Tibial artery (tissue), 4 donors: ENCODE measurements around the gene DCUN1D1.

Experiments
- DNase-seq, 2 donors: peaks; one replicate each; pipeline ENCODE4 v3.0.0-alpha.2; 2019
- H3K27ac ChIP-seq, 2 donors: fragments of 200-600 bp; sonication (generic) in 1 of 2; 1 replicate in 1 of 2; 2 replicates in 1 of 2; pipeline ENCODE4 v1.5.1; 2018 to 2019; ENCODE audit warnings: mild to moderate bottlenecking in 1 of 2
- H3K27me3 ChIP-seq, 2 donors: fragments of 200-600 bp; sonication (generic) in 1 of 2; one replicate each; pipeline versions ENCODE4 v1.5.1 to v1.6.0; 2016 to 2019
- H3K36me3 ChIP-seq, 3 donors: fragments of 200-600 bp; sonication (generic) in 2 of 3; one replicate each; pipeline ENCODE4 v1.5.1; 2016 to 2019; ENCODE audit warnings: mild to moderate bottlenecking in 2 of 3
- H3K4me1 ChIP-seq, 4 donors: fragments of 200-600 bp; sonication (generic) in 2 of 4; 1 replicate in 3 of 4; 2 replicates in 1 of 4; pipeline ENCODE4 v1.5.1; 2016 to 2019
- H3K4me3 ChIP-seq, 2 donors: fragments of 200-600 bp; sonication (generic) in 1 of 2; 1 replicate in 1 of 2; 2 replicates in 1 of 2; pipeline ENCODE4 v1.5.1; 2018 to 2019; ENCODE audit warnings: mild to moderate bottlenecking in 2 of 2
- H3K9me3 ChIP-seq, 3 donors: fragments of 200-600 bp; sonication (generic) in 1 of 3; one replicate each; pipeline ENCODE4 v1.5.1; 2016 to 2019
- CTCF ChIP-seq, 2 experiments: fragments of 200-600 bp in 1 of 2; fragments of 450-650 bp in 1 of 2; IDR thresholded peaks; one replicate each; pipeline ENCODE4 v1.5.1; 2017 to 2019; ENCODE audit warnings: antibody characterized with exemption in 2 of 2, mild to moderate bottlenecking in 1 of 2, moderate library complexity in 1 of 2
- intact Hi-C: fragments of 100-400 bp; cut with DNase I; formaldehyde crosslinking; loops from one replicate; pipeline ENCODE4 v1.15.0; 2023; ENCODE audit warnings: low total_unique reads

DCUN1D1 gene

DNA sequence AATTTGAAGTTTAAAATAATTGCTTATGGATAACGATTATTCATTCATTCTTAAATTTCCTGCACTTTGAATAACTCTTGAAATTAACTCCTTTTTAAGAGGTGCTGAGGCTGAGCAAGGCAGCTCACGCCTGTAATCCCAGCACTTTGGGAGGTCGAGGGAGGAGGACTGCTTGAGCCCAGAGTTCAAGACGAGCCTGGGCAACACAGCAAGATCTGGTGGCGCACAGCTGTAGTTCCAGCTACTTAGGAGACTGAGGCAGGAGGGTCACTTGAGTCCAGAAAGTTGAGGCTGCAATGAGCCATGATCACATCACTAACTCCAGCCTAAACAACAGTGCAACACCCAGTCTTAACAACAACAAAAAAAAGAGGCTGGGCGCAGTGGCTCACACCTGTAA is 8.0 kb downstream of the DCUN1D1 start:
- H3K4me3 ChIP-seq, result no peak overlapping the region
- no peaks in the 10 kb centered on the region for H3K9me3 ChIP-seq
- H3K4me1 ChIP-seq, result peaks cover 0 to 19% (median 4%) of the 10 kb centered on the region in 4 donors
- H3K27ac ChIP-seq, result no peak overlapping the region
- TF ChIP-seq CTCF (IDR thresholded peaks at IDR 0.05), result no peak
- no peaks in the 10 kb centered on the region for H3K36me3 ChIP-seq
- intact Hi-C loops, result no loop called here
- H3K27me3 ChIP-seq, result no peaks in the 10 kb centered on the region
- no peak for DNase-seq

DNA sequence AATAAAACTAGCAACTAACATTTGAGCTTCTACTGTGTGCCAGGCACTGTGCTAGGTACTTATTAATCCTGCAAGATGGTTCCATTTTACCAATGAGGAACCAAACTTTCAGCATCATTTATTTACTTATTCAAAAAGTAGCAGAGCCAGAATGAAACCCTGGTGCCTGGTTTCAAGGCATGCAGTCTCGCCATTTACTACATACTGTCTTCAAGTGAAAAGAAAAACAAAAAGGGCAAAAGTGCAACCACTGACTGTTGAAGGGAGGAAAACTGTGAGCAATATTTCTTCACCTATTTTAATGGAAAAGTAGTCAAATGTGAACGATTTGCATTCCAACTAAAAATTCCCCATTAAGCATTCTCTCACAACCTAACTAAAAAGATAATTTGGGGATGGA is 8.7 kb downstream of the DCUN1D1 start:
- no peaks in the 10 kb centered on the region for H3K27me3 ChIP-seq
- no peak overlapping the region for H3K27ac ChIP-seq
- H3K4me3 ChIP-seq, result no peak overlapping the region
- H3K4me1 ChIP-seq, result peaks cover 0 to 19% (median 4%) of the 10 kb centered on the region in 4 donors
- intact Hi-C loops, result no loop called here
- no peaks in the 10 kb centered on the region for H3K9me3 ChIP-seq
- DNase-seq, result no peak
- TF ChIP-seq CTCF (IDR thresholded peaks at IDR 0.05), result no peak
- no peaks in the 10 kb centered on the region for H3K36me3 ChIP-seq

DNA sequence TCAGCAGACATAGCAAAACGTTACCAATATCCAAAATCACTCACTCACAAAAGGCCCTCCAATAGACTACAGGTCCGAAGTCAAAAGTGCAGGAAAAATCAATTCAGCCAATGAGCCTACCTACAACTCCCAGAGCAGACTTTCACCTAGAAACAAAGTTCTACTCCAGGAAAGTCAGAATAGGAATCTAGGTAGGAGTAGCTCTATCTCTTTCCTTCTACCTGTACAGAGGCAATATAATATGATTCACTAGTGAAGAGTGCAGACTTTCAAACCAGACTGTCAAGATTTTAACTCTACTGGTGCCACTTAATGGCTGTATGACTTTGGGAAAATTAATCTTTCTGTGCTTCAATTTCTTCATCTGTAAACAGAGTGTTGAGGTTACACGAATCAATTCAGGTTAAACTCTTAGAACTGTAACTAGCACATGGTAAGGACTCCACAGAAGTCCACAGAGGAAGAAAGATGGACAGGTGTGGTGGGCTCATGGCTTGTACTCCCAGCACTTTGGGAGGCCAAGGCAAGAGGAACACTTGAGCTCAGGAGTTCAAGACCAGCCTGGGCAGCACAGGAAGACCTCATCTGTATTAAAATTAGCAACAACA is 9.4 kb downstream of the DCUN1D1 start:
- DNase-seq, result no peak
- Histone ChIP-seq H3K4me1 (peaks cover 0 to 19% (median 4%) of the 10 kb centered on the region in 4 donors), H3K36me3 (no peaks in the 10 kb centered on the region), H3K27me3 (no peaks in the 10 kb centered on the region), H3K27ac (no peak overlapping the region), H3K4me3 (no peak overlapping the region), H3K9me3 (no peaks in the 10 kb centered on the region)
- TF ChIP-seq CTCF (IDR thresholded peaks at IDR 0.05), result no peak
- intact Hi-C loops, result no loop called here

GRCh38 chr3:182969853-182970252 is 10.5 kb downstream of the DCUN1D1 start:
- H3K36me3 ChIP-seq, result no peaks in the 10 kb centered on the region
- intact Hi-C loops, result no loop called here
- no peak overlapping the region for H3K4me3 ChIP-seq
- no peaks in the 10 kb centered on the region for H3K27me3 ChIP-seq
- no peaks in the 10 kb centered on the region for H3K9me3 ChIP-seq
- no peak overlapping the region for H3K27ac ChIP-seq
- no peak for DNase-seq
- peaks cover 0 to 19% (median 4%) of the 10 kb centered on the region in 4 donors for H3K4me1 ChIP-seq
- no peak for TF ChIP-seq CTCF (IDR thresholded peaks at IDR 0.05)

GRCh38 chr3:182969277-182969676 is 11.1 kb downstream of the DCUN1D1 start:
- no peak for DNase-seq
- no peak for TF ChIP-seq CTCF (IDR thresholded peaks at IDR 0.05)
- intact Hi-C loops, result no loop called here
- Histone ChIP-seq H3K9me3 (no peaks in the 10 kb centered on the region), H3K27me3 (no peaks in the 10 kb centered on the region), H3K4me3 (no peak overlapping the region), H3K36me3 (no peaks in the 10 kb centered on the region), H3K27ac (no peak overlapping the region), H3K4me1 (peaks cover 0 to 19% (median 4%) of the 10 kb centered on the region in 4 donors)
